Measurements from ENCODE around the gene NSD1.

NSD1 gene

GRCh38 chr5:177269232-177269895 is 135.8 kb downstream of the NSD1 start:
- no peak overlapping the region for H3K4me3 ChIP-seq (ENCODE audit: low read length)
- DNase-seq (ENCODE audit: low read depth) = no peak
- no peak for TF ChIP-seq CTCF (IDR thresholded peaks at IDR 0.05; ENCODE audit: insufficient read depth, low read depth, low read length, missing control alignments)

- H3K4me3 ChIP-seq (ENCODE audit: low read length) = no peak overlapping the region
- DNase-seq (ENCODE audit: low read depth) = peak; percentile 82
- TF ChIP-seq CTCF (IDR thresholded peaks at IDR 0.05; ENCODE audit: insufficient read depth, low read depth, low read length, missing control alignments) = no peak
Observed at GRCh38 chr5:177269976-177270375, 136.4 kb downstream of the NSD1 start.

GRCh38 chr5:177270653-177271052 is 137.1 kb downstream of the NSD1 start:
- H3K4me3 ChIP-seq (ENCODE audit: low read length) = no peak overlapping the region
- no peak for TF ChIP-seq CTCF (IDR thresholded peaks at IDR 0.05; ENCODE audit: insufficient read depth, low read depth, low read length, missing control alignments)
- no peak for DNase-seq (ENCODE audit: low read depth)

- no peak for DNase-seq (ENCODE audit: low read depth)
- no peak for TF ChIP-seq CTCF (IDR thresholded peaks at IDR 0.05; ENCODE audit: insufficient read depth, low read depth, low read length, missing control alignments)
- H3K4me3 ChIP-seq (ENCODE audit: low read length) = no peak overlapping the region
Observed at GRCh38 chr5:177271113-177271512, 137.5 kb downstream of the NSD1 start.

- no peak overlapping the region for H3K4me3 ChIP-seq (ENCODE audit: low read length)
- no peak for DNase-seq (ENCODE audit: low read depth)
- no peak for TF ChIP-seq CTCF (IDR thresholded peaks at IDR 0.05; ENCODE audit: insufficient read depth, low read depth, low read length, missing control alignments)
Observed at GRCh38 chr5:177275883-177276282, 142.3 kb downstream of the NSD1 start.

GRCh38 chr5:177276886-177277285 is 143.3 kb downstream of the NSD1 start:
- no peak for TF ChIP-seq CTCF (IDR thresholded peaks at IDR 0.05; ENCODE audit: insufficient read depth, low read depth, low read length, missing control alignments)

GRCh38 chr5:177288191-177288590 is 154.6 kb downstream of the NSD1 start:
- no peak overlapping the region for H3K4me3 ChIP-seq (ENCODE audit: low read length)
- TF ChIP-seq CTCF (IDR thresholded peaks at IDR 0.05; ENCODE audit: insufficient read depth, low read depth, low read length, missing control alignments) = no peak
- no peak for DNase-seq (ENCODE audit: low read depth)

More at GRCh38 chr5:177276886-177277285, 143.3 kb downstream of the NSD1 start:
- no peak for DNase-seq (ENCODE audit: low read depth)
- no peak overlapping the region for H3K4me3 ChIP-seq (ENCODE audit: low read length)
